ENCODE results near the gene PRKCE. TPM values are rescaled to one million over a fixed set of nuclear protein-coding genes. Genes with fewer than 3 reads are reported as not detected.

The PRKCE gene
- total RNA-seq, 1 experiment from 2014 or later: 14.8 TPM

GRCh38 chr2:46018773-46019591 is 367.5 kb downstream of the PRKCE start:
- Histone ChIP-seq H4K20me1 (ENCODE audit: insufficient read depth) (no peaks in the 10 kb centered on the region), H3K9ac (ENCODE audit: low read length) (no peak overlapping the region), H3K9me2 (ENCODE audit: insufficient read depth) (no peaks in the 10 kb centered on the region), H3K79me2 (ENCODE audit: insufficient read depth, low read length) (no peaks in the 10 kb centered on the region), H3K27me3 (ENCODE audit: insufficient read depth, low read length) (no peaks in the 10 kb centered on the region), H3K9me3 (ENCODE audit: control insufficient read depth in 1 of 2, insufficient read depth in 1 of 2, low read depth in 1 of 2, low read length in 2 of 2) (no peaks in the 10 kb centered on the region), H2AFZ (ENCODE audit: low read depth, low read length, poor library complexity, severe bottlenecking) (no peak overlapping the region), H3K4me3 (replicated peaks in 1 of 2; ENCODE audit: low read depth in 1 of 2, low read length in 2 of 2) (no peak overlapping the region), H3K27ac (ENCODE audit: low read depth, low read length) (no peak overlapping the region), H3K4me2 (ENCODE audit: low read length) (no peak overlapping the region), H3K36me3 (ENCODE audit: control insufficient read depth in 1 of 2, insufficient read depth in 2 of 2, low read length in 2 of 2) (no peaks in the 10 kb centered on the region), H3K4me1 (ENCODE audit: control insufficient read depth in 1 of 2, insufficient read depth in 2 of 2, low read length in 2 of 2) (no peaks in the 10 kb centered on the region)
- ATAC-seq (no peak), DNase-seq (ENCODE audit: low read depth, low spot score) (no peak)
- TF ChIP-seq REST (IDR thresholded peaks at IDR 0.05; ENCODE audit: low read depth): no peak
- no peak for TF ChIP-seq SRF (IDR thresholded peaks at IDR 0.05; ENCODE audit: low read depth)
- TF ChIP-seq TCF7L2 (IDR thresholded peaks at IDR 0.05; ENCODE audit: borderline replicate concordance, extremely low read depth, insufficient read depth, insufficient read length): no peak
- no peak for TF ChIP-seq CEBPB (IDR thresholded peaks at IDR 0.05; ENCODE audit: low read depth)
- no peak for TF ChIP-seq ELF1 (IDR thresholded peaks at IDR 0.05; ENCODE audit: borderline replicate concordance, low read depth)
- no peak for TF ChIP-seq ZFX (IDR thresholded peaks at IDR 0.05)
- TF ChIP-seq CBX3 (IDR thresholded peaks at IDR 0.05; ENCODE audit: low read depth): no peak
- no peak for TF ChIP-seq ZBTB33 (IDR thresholded peaks at IDR 0.05; ENCODE audit: extremely low read depth, insufficient replicate concordance, low read length)
- TF ChIP-seq SP1 (IDR thresholded peaks at IDR 0.05; ENCODE audit: low read depth): no peak
- no peak for TF ChIP-seq MAX (IDR thresholded peaks at IDR 0.05)
- no peak for TF ChIP-seq POLR2A (IDR thresholded peaks at IDR 0.05; ENCODE audit: borderline replicate concordance, extremely low read depth, insufficient read depth, insufficient read length)
- no peak for TF ChIP-seq EGR1 (IDR thresholded peaks at IDR 0.05; ENCODE audit: low read depth)
- TF ChIP-seq EZH2phosphoT487 (IDR thresholded peaks at IDR 0.05; ENCODE audit: borderline replicate concordance): no peak
- TF ChIP-seq CTCF (IDR thresholded peaks at IDR 0.05 in 2 of 3, conservative IDR thresholded peaks at IDR 0.05 in 1 of 3; ENCODE audit: borderline replicate concordance in 1 of 3, insufficient read depth in 1 of 3, low read depth in 2 of 3, low read length in 2 of 3): no peak
- TF ChIP-seq ZNF274 (IDR thresholded peaks at IDR 0.05; ENCODE audit: low read depth, low read length): no peak
- no peak for TF ChIP-seq JUND (IDR thresholded peaks at IDR 0.05)
- no peak for TF ChIP-seq YY1 (IDR thresholded peaks at IDR 0.05; ENCODE audit: extremely low read depth, insufficient replicate concordance, low read depth, low read length)
- no peak for TF ChIP-seq FOSL1 (IDR thresholded peaks at IDR 0.05; ENCODE audit: low read depth)
- intact Hi-C loops (cut with micrococcal nuclease): no loop called here
- ChIA-PET POLR2A (interaction anchor here (0.7 kb wide), 1 partner anchor 207 kb away, joined by 3 read pairs; no protein-coding TSS in a partner anchor), RAD21 (ENCODE audit: low non-redundant PET in 1 of 2, low total read pairs in 2 of 2, uncharacterized antibody in 2 of 2, unreplicated experiment in 2 of 2) (no interaction called here), CTCF (no interaction called here)
- BruUV-seq (replicated peaks): no TSS peak
